NB4 (cell line): ENCODE measurements around the gene RCCD1.
A peak's percentile ranks its signal among the peaks of the same experiment; 100 is the strongest.
"Not testable (repeated sequence)": the region's sequence is repeated elsewhere in the genome, so short reads cannot be mapped to it uniquely, and the experiment has no call there.

ENCODE experiments used
- DNase-seq: peaks from one replicate; pipeline ENCODE4 v3.0.0; 2010; ENCODE audit warnings: low read depth
- H3K4me3 ChIP-seq: one replicate; pipeline ENCODE4 v1.5.1; 2011; ENCODE audit warnings: mild to moderate bottlenecking, low read depth, low read length, moderate library complexity
- CTCF ChIP-seq: IDR thresholded peaks from one replicate; pipeline ENCODE4 v1.5.1; 2012; ENCODE audit warnings: low read depth, low read length
- MAX ChIP-seq: IDR thresholded peaks from 2 replicates; pipeline ENCODE4 v1.6.1; 2011; ENCODE audit warnings: low read depth, low read length
- MYC ChIP-seq: IDR thresholded peaks from 2 replicates; pipeline ENCODE4 v1.6.1; 2011; ENCODE audit warnings: low read depth, low read length
- POLR2A ChIP-seq: IDR thresholded peaks from 2 replicates; pipeline ENCODE4 v1.6.1; 2011; ENCODE audit warnings: mild to moderate bottlenecking; ENCODE audit not compliant: insufficient read length; ENCODE audit errors: extremely low read depth

The RCCD1 gene

GRCh38 chr15:90954712-90955623 is at the start of gene RCCD1:
Gene RCCD1 (plus strand): TSS chr15:90954884. CDS start chr15:90956735, 1,851 bp downstream.
- DNase-seq: peak; percentile 98
- peak within 1 kb of the TSS; percentile 73 for H3K4me3 ChIP-seq
- TF ChIP-seq POLR2A: peak; percentile 69
- TF ChIP-seq MYC: peak; percentile 97
- peak; percentile 99 for TF ChIP-seq MAX
- TF ChIP-seq CTCF: no peak

GRCh38 chr15:90905306-90906180 is 49.1 kb upstream of the RCCD1 start:
- no peak overlapping the region for H3K4me3 ChIP-seq
- TF ChIP-seq MYC (no peak), POLR2A (no peak), MAX (no peak), CTCF (no peak)
- no peak for DNase-seq

GRCh38 chr15:90906181-90906849 is 48.4 kb upstream of the RCCD1 start:
- TF ChIP-seq POLR2A (no peak), MYC (no peak)
- DNase-seq: no peak
- no peak overlapping the region for H3K4me3 ChIP-seq

GRCh38 chr15:90907051-90907660 is 47.5 kb upstream of the RCCD1 start:
- TF ChIP-seq MYC (no peak), POLR2A (no peak), CTCF (no peak), MAX (no peak)
- no peak for DNase-seq
- no peak overlapping the region for H3K4me3 ChIP-seq

GRCh38 chr15:90907838-90908507 is 46.7 kb upstream of the RCCD1 start:
- H3K4me3 ChIP-seq: no peak overlapping the region
- DNase-seq: no peak
- TF ChIP-seq MYC: no peak
- TF ChIP-seq CTCF: no peak
- TF ChIP-seq POLR2A: no peak
- TF ChIP-seq MAX: no peak

- not testable (repeated sequence) for DNase-seq, H3K4me3 ChIP-seq
Measured at GRCh38 chr15:90909449-90909848, 45.2 kb upstream of the RCCD1 start.
